HCT116 (cell line): ENCODE measurements around the gene PTPRZ1. TPM values are rescaled to one million over a fixed set of nuclear protein-coding genes. Genes with fewer than 3 reads are reported as not detected.

Experiments
- ATAC-seq: fragments of 200-7000 bp; cut with Tn5 transposase; 2 replicates; pipeline ENCODE4 v1.9.1; 2020; ENCODE audit warnings: mild to moderate bottlenecking, moderate library complexity
- BruUV-seq: library from RNA; stranded (reverse); fragments of 400-500 nt; replicated peaks from 2 replicates; lab custom pipeline; 2021; lab: Mats Ljungman, UMichigan
- CTCF ChIA-PET: fragments of 300-600 bp; sonication (Branson Sonifier 250); formaldehyde crosslinking; loops from one replicate; lab custom pipeline; 2021; ENCODE audit warnings: antibody characterized with exemption; lab: Charles Lee
- POLR2A ChIA-PET: fragments of 300-600, 350-600 bp; sonication (Branson Sonifier 250); formaldehyde crosslinking; loops from one replicate; lab custom pipeline; 2021; ENCODE audit warnings: antibody characterized with exemption; lab: Charles Lee
- RAD21 ChIA-PET, 2 experiments: fragments of 300-600 bp; sonication (Branson Sonifier 250); formaldehyde crosslinking; loops; one replicate each; lab custom pipeline; 2023; ENCODE audit warnings: low total read pairs in 2 of 2; ENCODE audit not compliant: uncharacterized antibody in 2 of 2, unreplicated experiment in 2 of 2, low non-redundant PET in 1 of 2; lab: Charles Lee
- DNase-seq: peaks from one replicate; pipeline ENCODE4 v3.0.0-alpha.2; 2010; ENCODE audit warnings: low read depth, low spot score
- H2AFZ ChIP-seq: fragments of 200-600 bp; shearing (Covaris generic), sonication (generic); 2 replicates; pipeline ENCODE4 v1.6.1; 2017; ENCODE audit warnings: low read depth, mixed run types, mixed read lengths, antibody characterized with exemption, low read length; ENCODE audit not compliant: poor library complexity, severe bottlenecking
- H3K27ac ChIP-seq: 2 replicates; pipeline ENCODE4 v1.5.1; 2012; ENCODE audit warnings: low read depth, low read length
- H3K27me3 ChIP-seq: fragments of 200-600 bp; sonication (generic); 2 replicates; pipeline ENCODE4 v1.6.1; 2016; ENCODE audit warnings: mixed run types, low read length, mixed read lengths; ENCODE audit not compliant: insufficient read depth
- H3K36me3 ChIP-seq, 2 experiments: fragments of 200-500 bp in 1 of 2; fragments of 200-600 bp in 1 of 2; sonication (Bioruptor generic) in 1 of 2; sonication (generic) in 1 of 2; 2 replicates each; pipeline versions ENCODE4 v1.5.1 to v1.6.1; 2014 to 2016; ENCODE audit warnings: low read length in 2 of 2, inconsistent platforms in 1 of 2, mixed read lengths in 1 of 2, mixed run types in 1 of 2; ENCODE audit not compliant: insufficient read depth in 2 of 2, control insufficient read depth in 1 of 2
- H3K4me1 ChIP-seq, 2 experiments: fragments of 200-600 bp in 1 of 2; sonication (generic) in 1 of 2; 2 replicates each; pipeline versions ENCODE4 v1.5.1 to v1.6.1; 2012 to 2017; ENCODE audit warnings: low read length in 2 of 2, inconsistent platforms in 1 of 2, mild to moderate bottlenecking in 1 of 2, mixed read lengths in 1 of 2, mixed run types in 1 of 2, moderate library complexity in 1 of 2; ENCODE audit not compliant: insufficient read depth in 2 of 2, control insufficient read depth in 1 of 2
- H3K4me2 ChIP-seq: fragments of 200-600 bp; sonication (generic); 2 replicates; pipeline ENCODE4 v1.6.1; 2017; ENCODE audit warnings: mixed run types, low read length, mixed read lengths
- H3K4me3 ChIP-seq, 2 experiments: fragments of 200-600 bp in 1 of 2; sonication (generic) in 1 of 2; replicated peaks in 1 of 2; 2 replicates each; pipeline ENCODE4 v1.5.1; 2011 to 2016; ENCODE audit warnings: low read length in 2 of 2, control low read depth in 1 of 2, low read depth in 1 of 2, mild to moderate bottlenecking in 1 of 2, mixed read lengths in 1 of 2, mixed run types in 1 of 2
- H3K79me2 ChIP-seq: fragments of 200-600 bp; sonication (generic); 2 replicates; pipeline ENCODE4 v1.6.1; 2017; ENCODE audit warnings: mild to moderate bottlenecking, mixed run types, low read length, moderate library complexity, mixed read lengths; ENCODE audit not compliant: insufficient read depth
- H3K9ac ChIP-seq: fragments of 200-600 bp; sonication (generic); 2 replicates; pipeline ENCODE4 v1.6.1; 2016; ENCODE audit warnings: low read length, mixed read lengths
- H3K9me2 ChIP-seq: fragments of 200-600 bp; sonication (generic), shearing (Covaris generic); 2 replicates; pipeline ENCODE4 v1.6.1; 2017; ENCODE audit warnings: mixed run types, mild to moderate bottlenecking, moderate library complexity; ENCODE audit not compliant: insufficient read depth
- H3K9me3 ChIP-seq, 2 experiments: fragments of 200-500 bp in 1 of 2; fragments of 200-600 bp in 1 of 2; sonication (Bioruptor generic) in 1 of 2; sonication (generic) in 1 of 2; 2 replicates each; pipeline ENCODE4 v1.6.1; 2014 to 2017; ENCODE audit warnings: low read length in 2 of 2, mixed read lengths in 2 of 2, inconsistent platforms in 1 of 2, low read depth in 1 of 2, mild to moderate bottlenecking in 1 of 2, mixed run types in 1 of 2, moderate library complexity in 1 of 2; ENCODE audit not compliant: control insufficient read depth in 1 of 2, insufficient read depth in 1 of 2
- H4K20me1 ChIP-seq: fragments of 200-600 bp; sonication (generic), shearing (Covaris generic); 2 replicates; pipeline ENCODE4 v1.6.1; 2017; ENCODE audit warnings: mixed run types, mild to moderate bottlenecking, moderate library complexity; ENCODE audit not compliant: insufficient read depth
- EZH2phosphoT487 ChIP-seq: fragments of 200-600 bp; IDR thresholded peaks from 2 replicates; pipeline ENCODE4 v1.6.1; 2018; ENCODE audit warnings: antibody characterized with exemption, borderline replicate concordance
- FOSL1 ChIP-seq: IDR thresholded peaks from 2 replicates; pipeline ENCODE4 v1.6.1; 2012; ENCODE audit warnings: low read depth
- POLR2A ChIP-seq: IDR thresholded peaks from 2 replicates; pipeline ENCODE4 v1.7.0; 2011; ENCODE audit warnings: borderline replicate concordance; ENCODE audit not compliant: insufficient read depth, insufficient read length; ENCODE audit errors: extremely low read depth
- POLR2AphosphoS5 ChIP-seq: IDR thresholded peaks from 2 replicates; pipeline ENCODE4 v1.6.1; 2011; ENCODE audit warnings: mild to moderate bottlenecking, low read depth, low read length, moderate library complexity
- RAD21 ChIP-seq: IDR thresholded peaks from 2 replicates; pipeline ENCODE4 v1.6.1; 2012; ENCODE audit warnings: low read depth, mild to moderate bottlenecking
- TCF7L2 ChIP-seq: IDR thresholded peaks from 2 replicates; pipeline ENCODE4 v1.7.0; 2011; ENCODE audit warnings: borderline replicate concordance, inconsistent platforms; ENCODE audit not compliant: insufficient read depth, insufficient read length; ENCODE audit errors: extremely low read depth
- ZFX ChIP-seq: fragments of 450-650 bp; IDR thresholded peaks from 2 replicates; pipeline ENCODE4 v1.6.1; 2017
- intact Hi-C: fragments of 100-400 bp; cut with micrococcal nuclease; formaldehyde crosslinking; loops from 2 replicates; pipeline ENCODE4 v1.10.0; 2022
- total RNA-seq: library from RNA; stranded (reverse); gene quantifications from one replicate; pipeline ENCODE4 v1.2.1, GENCODE V29; 2021; ENCODE audit not compliant: unreplicated experiment
- TF ChIP-seq, protein P1 (sequence below): IDR thresholded peaks from 2 replicates; pipeline ENCODE4 v1.6.1; 2012; ENCODE audit warnings: low read depth
- TF ChIP-seq, protein P2 (sequence below), 3 experiments: fragments of 200-600 bp in 1 of 3; sonication (generic) in 1 of 3; IDR thresholded peaks in 2 of 3; conservative IDR thresholded peaks in 1 of 3; 2 replicates each; pipeline ENCODE4 v1.5.1; 2012 to 2017; ENCODE audit warnings: low read depth in 2 of 3, low read length in 2 of 3, antibody characterized with exemption in 1 of 3, borderline replicate concordance in 1 of 3, control low read depth in 1 of 3, mild to moderate bottlenecking in 1 of 3, mixed read lengths in 1 of 3, mixed run types in 1 of 3, moderate library complexity in 1 of 3; ENCODE audit not compliant: insufficient read depth in 1 of 3
- TF ChIP-seq, protein P3 (sequence below): IDR thresholded peaks from 2 replicates; pipeline ENCODE4 v1.6.1; 2012

PTPRZ1 gene
- total RNA-seq, 1 experiment from 2014 or later, result 0.25 TPM

DNA sequence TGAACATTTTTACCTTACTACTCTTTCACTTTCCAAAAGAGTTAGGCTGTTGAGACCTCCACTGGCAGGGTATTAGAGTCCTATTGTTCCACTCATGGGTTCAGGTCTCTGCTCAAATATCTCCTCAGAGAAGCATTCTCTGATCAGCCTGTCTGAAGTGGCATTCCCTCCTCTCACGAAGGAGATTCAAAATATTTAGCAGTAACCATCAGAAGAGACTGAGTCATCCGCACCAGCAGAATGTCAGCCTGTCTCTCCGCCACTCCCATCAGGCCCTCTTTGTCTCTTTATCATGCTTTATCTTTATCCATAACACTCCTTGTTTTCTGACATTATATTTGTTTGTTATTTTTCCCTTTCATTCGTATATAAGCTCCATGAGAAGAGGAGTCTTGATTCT, 192.0 kb downstream of the PTPRZ1 start:
- POLR2A ChIA-PET, result no interaction called here
- intact Hi-C loops, result no loop called here
- DNase-seq (no peak), ATAC-seq (no peak)
- H4K20me1 ChIP-seq, result no peaks in the 10 kb centered on the region
- H2AFZ ChIP-seq, result no peak overlapping the region
- RAD21 ChIA-PET, result no interaction called here
- H3K36me3 ChIP-seq, result no peaks in the 10 kb centered on the region
- CTCF ChIA-PET, result no interaction called here
- H3K4me2 ChIP-seq, result no peak overlapping the region
- no peaks in the 10 kb centered on the region for H3K4me1 ChIP-seq
- H3K4me3 ChIP-seq, result no peak overlapping the region
- H3K27ac ChIP-seq, result no peak overlapping the region
- H3K9ac ChIP-seq, result no peak overlapping the region
- no TSS peak for BruUV-seq
- H3K9me3 ChIP-seq, result no peaks in the 10 kb centered on the region
- H3K9me2 ChIP-seq, result no peaks in the 10 kb centered on the region
- H3K79me2 ChIP-seq, result no peaks in the 10 kb centered on the region
- no peaks in the 10 kb centered on the region for H3K27me3 ChIP-seq
- TF ChIP-seq, protein P1, sequence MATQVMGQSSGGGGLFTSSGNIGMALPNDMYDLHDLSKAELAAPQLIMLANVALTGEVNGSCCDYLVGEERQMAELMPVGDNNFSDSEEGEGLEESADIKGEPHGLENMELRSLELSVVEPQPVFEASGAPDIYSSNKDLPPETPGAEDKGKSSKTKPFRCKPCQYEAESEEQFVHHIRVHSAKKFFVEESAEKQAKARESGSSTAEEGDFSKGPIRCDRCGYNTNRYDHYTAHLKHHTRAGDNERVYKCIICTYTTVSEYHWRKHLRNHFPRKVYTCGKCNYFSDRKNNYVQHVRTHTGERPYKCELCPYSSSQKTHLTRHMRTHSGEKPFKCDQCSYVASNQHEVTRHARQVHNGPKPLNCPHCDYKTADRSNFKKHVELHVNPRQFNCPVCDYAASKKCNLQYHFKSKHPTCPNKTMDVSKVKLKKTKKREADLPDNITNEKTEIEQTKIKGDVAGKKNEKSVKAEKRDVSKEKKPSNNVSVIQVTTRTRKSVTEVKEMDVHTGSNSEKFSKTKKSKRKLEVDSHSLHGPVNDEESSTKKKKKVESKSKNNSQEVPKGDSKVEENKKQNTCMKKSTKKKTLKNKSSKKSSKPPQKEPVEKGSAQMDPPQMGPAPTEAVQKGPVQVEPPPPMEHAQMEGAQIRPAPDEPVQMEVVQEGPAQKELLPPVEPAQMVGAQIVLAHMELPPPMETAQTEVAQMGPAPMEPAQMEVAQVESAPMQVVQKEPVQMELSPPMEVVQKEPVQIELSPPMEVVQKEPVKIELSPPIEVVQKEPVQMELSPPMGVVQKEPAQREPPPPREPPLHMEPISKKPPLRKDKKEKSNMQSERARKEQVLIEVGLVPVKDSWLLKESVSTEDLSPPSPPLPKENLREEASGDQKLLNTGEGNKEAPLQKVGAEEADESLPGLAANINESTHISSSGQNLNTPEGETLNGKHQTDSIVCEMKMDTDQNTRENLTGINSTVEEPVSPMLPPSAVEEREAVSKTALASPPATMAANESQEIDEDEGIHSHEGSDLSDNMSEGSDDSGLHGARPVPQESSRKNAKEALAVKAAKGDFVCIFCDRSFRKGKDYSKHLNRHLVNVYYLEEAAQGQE, result no peak
- TF ChIP-seq, protein P2, sequence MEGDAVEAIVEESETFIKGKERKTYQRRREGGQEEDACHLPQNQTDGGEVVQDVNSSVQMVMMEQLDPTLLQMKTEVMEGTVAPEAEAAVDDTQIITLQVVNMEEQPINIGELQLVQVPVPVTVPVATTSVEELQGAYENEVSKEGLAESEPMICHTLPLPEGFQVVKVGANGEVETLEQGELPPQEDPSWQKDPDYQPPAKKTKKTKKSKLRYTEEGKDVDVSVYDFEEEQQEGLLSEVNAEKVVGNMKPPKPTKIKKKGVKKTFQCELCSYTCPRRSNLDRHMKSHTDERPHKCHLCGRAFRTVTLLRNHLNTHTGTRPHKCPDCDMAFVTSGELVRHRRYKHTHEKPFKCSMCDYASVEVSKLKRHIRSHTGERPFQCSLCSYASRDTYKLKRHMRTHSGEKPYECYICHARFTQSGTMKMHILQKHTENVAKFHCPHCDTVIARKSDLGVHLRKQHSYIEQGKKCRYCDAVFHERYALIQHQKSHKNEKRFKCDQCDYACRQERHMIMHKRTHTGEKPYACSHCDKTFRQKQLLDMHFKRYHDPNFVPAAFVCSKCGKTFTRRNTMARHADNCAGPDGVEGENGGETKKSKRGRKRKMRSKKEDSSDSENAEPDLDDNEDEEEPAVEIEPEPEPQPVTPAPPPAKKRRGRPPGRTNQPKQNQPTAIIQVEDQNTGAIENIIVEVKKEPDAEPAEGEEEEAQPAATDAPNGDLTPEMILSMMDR (IDR thresholded peaks at IDR 0.05 in 2 of 3, conservative IDR thresholded peaks at IDR 0.05 in 1 of 3; ENCODE audit: borderline replicate concordance in 1 of 3, insufficient read depth in 1 of 3, low read depth in 2 of 3, low read length in 2 of 3), result no peak
- TF ChIP-seq RAD21 (no peak), POLR2AphosphoS5 (no peak), POLR2A (no peak), FOSL1 (no peak), EZH2phosphoT487 (no peak), ZFX (no peak), TCF7L2 (no peak)
- TF ChIP-seq, protein P3, sequence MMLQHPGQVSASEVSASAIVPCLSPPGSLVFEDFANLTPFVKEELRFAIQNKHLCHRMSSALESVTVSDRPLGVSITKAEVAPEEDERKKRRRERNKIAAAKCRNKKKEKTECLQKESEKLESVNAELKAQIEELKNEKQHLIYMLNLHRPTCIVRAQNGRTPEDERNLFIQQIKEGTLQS, result no peak
- TF ChIP-seq, all 23 proteins: peak for 0
